OCI-LY3 (cell line): ENCODE results near the gene HSF4.

Source experiments
- H2AFZ ChIP-seq: fragments of 200-600, 300-600 bp; shearing (Covaris generic); 2 replicates; pipeline ENCODE4 v1.6.0; 2014; ENCODE audit warnings: antibody characterized with exemption, low read depth, low read length
- H3K27ac ChIP-seq: fragments of 200-600, 300-600 bp; sonication (generic); 2 replicates; pipeline ENCODE4 v1.5.1; 2014; ENCODE audit warnings: mild to moderate bottlenecking, low read length, moderate library complexity, mixed read lengths
- H3K27me3 ChIP-seq: fragments of 200-600, 300-600 bp; sonication (generic); 2 replicates; pipeline ENCODE4 v1.6.1; 2014; ENCODE audit warnings: low read depth, low read length, mixed read lengths
- H3K36me3 ChIP-seq: fragments of 200-600, 300-600 bp; sonication (generic); replicated peaks from 2 replicates; pipeline ENCODE3; 2014; ENCODE audit warnings: low read depth, low read length, mixed read lengths
- H3K4me1 ChIP-seq: fragments of 300-600, 200-600 bp; sonication (generic); 2 replicates; pipeline ENCODE4 v1.6.1; 2014; ENCODE audit warnings: low read length, mixed read lengths
- H3K4me2 ChIP-seq: fragments of 200-600, 300-600 bp; sonication (generic); 2 replicates; pipeline ENCODE4 v1.6.1; 2014; ENCODE audit warnings: low read length, mixed read lengths
- H3K4me3 ChIP-seq: fragments of 300-600, 200-600 bp; sonication (generic); 2 replicates; pipeline ENCODE4 v1.5.1; 2014; ENCODE audit warnings: antibody characterized with exemption, mild to moderate bottlenecking, low read length, moderate library complexity
- H3K79me2 ChIP-seq: fragments of 300-600, 200-600 bp; shearing (Covaris generic); 2 replicates; pipeline ENCODE4 v1.6.1; 2014; ENCODE audit warnings: mild to moderate bottlenecking, low read length, mixed read lengths
- H3K9ac ChIP-seq: fragments of 300-600, 200-600 bp; shearing (Covaris generic); 2 replicates; pipeline ENCODE4 v1.6.0; 2014; ENCODE audit warnings: mild to moderate bottlenecking, low read length, moderate library complexity
- H3K9me3 ChIP-seq: fragments of 200-600, 300-600 bp; shearing (Covaris generic); 2 replicates; pipeline ENCODE4 v1.6.1; 2014; ENCODE audit warnings: low read length, mixed read lengths; ENCODE audit not compliant: insufficient read depth
- H4K20me1 ChIP-seq: fragments of 200-600, 300-600 bp; sonication (generic); 2 replicates; pipeline ENCODE4 v1.6.1; 2016; ENCODE audit warnings: low read length, mixed read lengths; ENCODE audit not compliant: insufficient read depth
- EZH2phosphoT487 ChIP-seq: fragments of 200-600 bp; shearing (Covaris generic); IDR thresholded peaks from 2 replicates; pipeline ENCODE4 v1.6.1; 2018; ENCODE audit warnings: antibody characterized with exemption, mixed run types, low read depth
- TF ChIP-seq, protein P1 (sequence below): fragments of 200-600, 300-600 bp; sonication (generic); IDR thresholded peaks from 2 replicates; pipeline ENCODE4 v1.5.1; 2014; ENCODE audit warnings: antibody characterized with exemption, low read length, low read depth

Gene HSF4

DNA sequence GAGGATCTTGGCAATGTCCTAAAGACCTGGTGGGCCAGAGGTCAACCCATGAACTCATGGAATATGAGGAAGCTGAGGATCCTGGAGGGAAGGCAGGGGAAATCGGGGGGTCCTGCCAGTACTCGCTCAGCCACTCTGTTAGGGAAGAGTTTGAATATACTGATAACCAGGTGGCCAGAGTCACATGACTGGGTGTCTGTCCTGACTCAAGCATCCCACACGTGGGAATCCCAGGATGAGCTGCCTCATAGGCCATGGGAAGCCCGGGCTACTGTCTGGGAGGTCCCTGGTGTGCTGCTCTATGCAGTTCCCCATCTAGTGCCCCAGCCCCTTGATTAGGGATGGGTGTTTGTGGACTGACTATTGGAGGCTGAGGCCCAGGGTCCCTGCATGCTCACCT, 23.8 kb downstream of the HSF4 start:
- Histone ChIP-seq H3K27me3 (no peaks in the 10 kb centered on the region), H3K4me3 (no peak overlapping the region), H3K4me1 (peaks cover 21% of the 10 kb centered on the region), H3K27ac (no peak overlapping the region), H3K9me3 (no peaks in the 10 kb centered on the region), H3K4me2 (no peak overlapping the region), H2AFZ (no peak overlapping the region), H3K36me3 (peaks cover 2% of the 10 kb centered on the region), H4K20me1 (no peaks in the 10 kb centered on the region), H3K79me2 (peaks cover 17% of the 10 kb centered on the region), H3K9ac (no peak overlapping the region)
- TF ChIP-seq, protein P1, sequence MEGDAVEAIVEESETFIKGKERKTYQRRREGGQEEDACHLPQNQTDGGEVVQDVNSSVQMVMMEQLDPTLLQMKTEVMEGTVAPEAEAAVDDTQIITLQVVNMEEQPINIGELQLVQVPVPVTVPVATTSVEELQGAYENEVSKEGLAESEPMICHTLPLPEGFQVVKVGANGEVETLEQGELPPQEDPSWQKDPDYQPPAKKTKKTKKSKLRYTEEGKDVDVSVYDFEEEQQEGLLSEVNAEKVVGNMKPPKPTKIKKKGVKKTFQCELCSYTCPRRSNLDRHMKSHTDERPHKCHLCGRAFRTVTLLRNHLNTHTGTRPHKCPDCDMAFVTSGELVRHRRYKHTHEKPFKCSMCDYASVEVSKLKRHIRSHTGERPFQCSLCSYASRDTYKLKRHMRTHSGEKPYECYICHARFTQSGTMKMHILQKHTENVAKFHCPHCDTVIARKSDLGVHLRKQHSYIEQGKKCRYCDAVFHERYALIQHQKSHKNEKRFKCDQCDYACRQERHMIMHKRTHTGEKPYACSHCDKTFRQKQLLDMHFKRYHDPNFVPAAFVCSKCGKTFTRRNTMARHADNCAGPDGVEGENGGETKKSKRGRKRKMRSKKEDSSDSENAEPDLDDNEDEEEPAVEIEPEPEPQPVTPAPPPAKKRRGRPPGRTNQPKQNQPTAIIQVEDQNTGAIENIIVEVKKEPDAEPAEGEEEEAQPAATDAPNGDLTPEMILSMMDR, result no peak

DNA sequence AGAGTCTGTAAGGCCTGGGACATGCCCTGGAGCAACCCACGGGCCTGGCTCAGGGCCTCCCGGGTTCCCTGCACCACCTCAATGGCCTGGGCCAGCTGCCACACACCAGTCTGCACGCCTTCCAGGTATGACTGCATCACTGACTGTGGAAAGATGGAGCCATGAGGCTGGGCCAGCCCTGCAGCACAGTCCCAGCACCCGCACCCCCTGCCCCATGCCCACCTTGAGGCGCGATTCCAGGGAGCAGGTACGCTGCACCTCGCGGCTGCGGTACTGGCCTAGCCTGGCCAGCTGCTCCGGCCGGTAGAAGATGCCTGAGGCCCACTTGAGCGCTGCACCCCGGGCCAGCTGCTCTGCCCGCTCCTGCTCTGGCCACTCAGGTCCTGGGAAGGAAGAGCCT, 24.3 kb downstream of the HSF4 start:
- no peaks in the 10 kb centered on the region for H4K20me1 ChIP-seq
- peaks cover 21% of the 10 kb centered on the region for H3K79me2 ChIP-seq
- TF ChIP-seq EZH2phosphoT487, result no peak
- TF ChIP-seq, protein P1, result no peak
- no peak overlapping the region for H3K4me2 ChIP-seq
- peaks cover 24% of the 10 kb centered on the region for H3K4me1 ChIP-seq
- H3K27ac ChIP-seq, result no peak overlapping the region
- peaks cover 7% of the 10 kb centered on the region for H3K36me3 ChIP-seq
- H3K4me3 ChIP-seq, result no peak overlapping the region
- no peaks in the 10 kb centered on the region for H3K9me3 ChIP-seq
- no peaks in the 10 kb centered on the region for H3K27me3 ChIP-seq
- H2AFZ ChIP-seq, result no peak overlapping the region
- no peak overlapping the region for H3K9ac ChIP-seq

DNA sequence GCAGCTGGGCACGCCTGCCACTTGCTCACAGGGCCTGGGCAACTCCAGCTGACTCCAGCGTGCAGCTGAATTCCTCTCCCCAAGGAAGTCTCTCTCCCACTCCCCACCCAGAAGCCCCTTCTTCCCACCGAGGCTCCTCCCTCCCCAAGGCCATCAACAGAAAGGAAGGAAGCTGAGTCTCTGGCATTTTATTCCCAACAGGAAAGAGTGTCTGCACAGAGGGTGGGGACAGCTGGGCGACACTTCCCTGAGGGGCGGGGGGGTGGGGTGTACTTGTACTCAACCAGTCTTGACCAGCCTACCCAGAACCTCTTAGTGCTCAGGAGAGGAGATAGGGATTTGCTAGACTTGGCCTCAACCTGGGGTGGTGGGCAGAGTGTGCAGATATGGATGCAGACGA, 25.5 kb downstream of the HSF4 start, which contains the start of gene EXOC3L1:
TSS of gene EXOC3L1 (minus strand) at position 96 of the 400 bp plus-strand sequence. CDS start 460 bp downstream, outside the sequence.
- H3K9me3 ChIP-seq, result no peaks in the 10 kb centered on the region
- H3K27me3 ChIP-seq, result no peaks in the 10 kb centered on the region
- H3K27ac ChIP-seq, result no peak within 1 kb of the TSS
- TF ChIP-seq, protein P1, result no peak
- no peak for TF ChIP-seq EZH2phosphoT487
- H3K79me2 ChIP-seq, result peaks cover 32% of the 10 kb centered on the region
- H3K4me2 ChIP-seq, result no peak within 1 kb of the TSS
- H3K36me3 ChIP-seq, result peaks cover 18% of the 10 kb centered on the region
- no peak within 1 kb of the TSS for H3K9ac ChIP-seq
- no peaks in the 10 kb centered on the region for H4K20me1 ChIP-seq
- H2AFZ ChIP-seq, result no peak within 1 kb of the TSS; the same call in 1 of the 2 replicates
- H3K4me3 ChIP-seq, result no peak within 1 kb of the TSS
- H3K4me1 ChIP-seq, result peaks cover 19% of the 10 kb centered on the region

DNA sequence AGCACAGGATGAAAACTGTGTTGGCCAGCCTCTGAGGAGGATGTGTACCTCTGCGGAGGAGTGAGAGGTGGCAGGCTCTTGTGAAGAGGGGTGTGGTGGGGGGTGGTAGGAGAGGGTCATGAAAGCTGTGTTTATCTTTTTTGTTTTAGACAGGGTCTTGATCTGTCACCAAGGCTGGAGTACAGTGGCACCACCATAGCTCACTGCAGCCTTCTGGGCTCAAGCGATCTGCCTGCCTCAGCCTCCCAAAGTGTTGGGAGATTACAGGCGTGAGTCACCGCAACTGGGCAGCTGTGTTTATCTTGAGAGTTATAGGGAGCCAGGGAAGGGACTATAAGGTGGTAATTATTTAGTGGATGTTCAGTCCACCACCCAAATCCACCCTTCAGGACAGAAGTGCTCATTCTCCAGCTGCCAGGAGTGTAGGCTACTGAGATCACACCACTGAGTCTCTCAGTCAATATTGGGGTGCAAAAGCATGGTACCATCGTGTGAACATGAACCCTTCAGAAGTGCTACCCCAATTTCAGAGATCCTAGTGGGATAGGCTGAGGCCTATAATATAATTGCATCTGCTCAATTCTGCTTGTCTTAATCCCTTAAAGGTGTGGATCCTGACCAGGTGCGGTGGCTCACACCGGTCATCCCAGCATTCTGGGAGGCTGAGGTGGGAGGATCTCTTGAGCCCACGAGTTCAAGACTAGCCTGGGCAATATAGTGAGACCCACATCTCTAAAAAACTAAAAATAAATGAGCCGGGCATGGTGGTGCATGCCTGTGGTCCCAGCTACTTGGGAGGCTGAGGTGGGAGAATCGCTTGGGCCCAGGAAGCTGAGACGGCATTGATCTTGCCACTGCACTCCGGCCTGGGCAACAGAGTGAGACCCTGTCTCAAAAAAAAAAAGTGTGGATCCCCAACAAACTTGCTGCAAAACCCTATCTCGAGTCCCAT, 26.2 kb downstream of the HSF4 start:
- no peak overlapping the region for H2AFZ ChIP-seq
- H3K9ac ChIP-seq, result no peak overlapping the region
- TF ChIP-seq, protein P1, result no peak
- no peak for TF ChIP-seq EZH2phosphoT487
- H3K4me3 ChIP-seq, result no peak overlapping the region
- peak overlapping the region; percentile 56 for H3K4me2 ChIP-seq
- H4K20me1 ChIP-seq, result no peaks in the 10 kb centered on the region
- no peaks in the 10 kb centered on the region for H3K27me3 ChIP-seq
- H3K36me3 ChIP-seq, result peaks cover 21% of the 10 kb centered on the region
- H3K27ac ChIP-seq, result no peak overlapping the region
- no peaks in the 10 kb centered on the region for H3K9me3 ChIP-seq
- H3K79me2 ChIP-seq, result peaks cover 32% of the 10 kb centered on the region
- peaks cover 13% of the 10 kb centered on the region for H3K4me1 ChIP-seq
